HEK293T (cell line): ENCODE measurements around the gene ATG101.

ENCODE experiments used
- CTCF ChIA-PET: fragments of 350-600 bp; formaldehyde crosslinking; extraction: SDS; loops from one replicate; lab custom pipeline; 2021; ENCODE audit warnings: antibody characterized with exemption, inconsistent platforms; lab: Yijun Ruan, JAX
- POLR2A ChIA-PET: fragments of 350-600 bp; formaldehyde crosslinking; extraction: SDS; loops from one replicate; lab custom pipeline; 2020; ENCODE audit warnings: antibody characterized with exemption, inconsistent platforms; lab: Yijun Ruan, JAX
- DNase-seq: peaks from one replicate; pipeline ENCODE4 v3.0.0; 2012; ENCODE audit warnings: mixed read lengths; ENCODE audit errors: extremely low spot score
- ARNT ChIP-seq: fragments of 450-650 bp; IDR thresholded peaks from 2 replicates; pipeline ENCODE4 v1.6.1; 2017; ENCODE audit warnings: mild to moderate bottlenecking
- BHLHE40 ChIP-seq: fragments of 450-650 bp; IDR thresholded peaks from 2 replicates; pipeline ENCODE4 v1.6.1; 2016; ENCODE audit warnings: mild to moderate bottlenecking, moderate library complexity, borderline replicate concordance
- CTBP1 ChIP-seq: fragments of 450-650 bp; IDR thresholded peaks from 2 replicates; pipeline ENCODE4 v1.6.1; 2016; ENCODE audit warnings: borderline replicate concordance
- ELF4 ChIP-seq: fragments of 450-650 bp; IDR thresholded peaks from 2 replicates; pipeline ENCODE4 v1.6.1; 2017; ENCODE audit warnings: antibody characterized with exemption
- FOXA1 ChIP-seq: fragments of 450-650 bp; IDR thresholded peaks from 2 replicates; pipeline ENCODE4 v1.6.1; 2016; ENCODE audit warnings: mild to moderate bottlenecking
- FOXK2 ChIP-seq: fragments of 450-650 bp; IDR thresholded peaks from 2 replicates; pipeline ENCODE4 v1.6.1; 2016; ENCODE audit warnings: mild to moderate bottlenecking
- FOXM1 ChIP-seq: fragments of 450-650 bp; IDR thresholded peaks from 2 replicates; pipeline ENCODE4 v1.6.1; 2017; ENCODE audit warnings: mild to moderate bottlenecking, borderline replicate concordance
- HDGF ChIP-seq: fragments of 450-650 bp; IDR thresholded peaks from 2 replicates; pipeline ENCODE4 v1.6.1; 2017; ENCODE audit warnings: antibody characterized with exemption, borderline replicate concordance
- L3MBTL2 ChIP-seq: fragments of 450-650 bp; conservative IDR thresholded peaks from 2 replicates; pipeline ENCODE4 v1.6.1; 2016; ENCODE audit warnings: mild to moderate bottlenecking
- LEF1 ChIP-seq: fragments of 450-650 bp; IDR thresholded peaks from 2 replicates; pipeline ENCODE4 v1.6.1; 2017; ENCODE audit warnings: mild to moderate bottlenecking, borderline replicate concordance
- NFRKB ChIP-seq: fragments of 450-650 bp; IDR thresholded peaks from 2 replicates; pipeline ENCODE4 v1.6.1; 2016; ENCODE audit warnings: mild to moderate bottlenecking, moderate library complexity
- PKNOX1 ChIP-seq: fragments of 450-650 bp; IDR thresholded peaks from 2 replicates; pipeline ENCODE4 v1.6.1; 2016
- SP1 ChIP-seq: fragments of 450-650 bp; IDR thresholded peaks from 2 replicates; pipeline ENCODE4 v1.6.1; 2017
- SUZ12 ChIP-seq: fragments of 450-650 bp; IDR thresholded peaks from 2 replicates; pipeline ENCODE4 v1.6.1; 2016; ENCODE audit warnings: mild to moderate bottlenecking
- TARDBP ChIP-seq: fragments of 450-650 bp; IDR thresholded peaks from 2 replicates; pipeline ENCODE4 v1.6.1; 2016
- ZNF384 ChIP-seq: fragments of 450-650 bp; IDR thresholded peaks from 2 replicates; pipeline ENCODE4 v1.6.1; 2016

The ATG101 gene

GRCh38 chr12:52073531-52074381, 4.0 kb downstream of the ATG101 start:
- TF ChIP-seq ELF4 = no peak
- no peak for TF ChIP-seq BHLHE40
- TF ChIP-seq SP1 = no peak
- TF ChIP-seq NFRKB = no peak
- no peak for TF ChIP-seq ZNF384
- no peak for TF ChIP-seq FOXM1
- CTCF ChIA-PET = interaction anchor here (0.9 kb wide), 2 partner anchors 48 to 54 kb away, joined by 3 to 5 read pairs; no protein-coding TSS in a partner anchor
- DNase-seq = no peak
- POLR2A ChIA-PET = no interaction called here

GRCh38 chr12:52074971-52075724, 5.4 kb downstream of the ATG101 start:
- CTCF ChIA-PET = interaction anchor here (1.1 kb wide), 1 partner anchor 50 kb away, joined by 4 read pairs; no protein-coding TSS in a partner anchor
- POLR2A ChIA-PET = no interaction called here
- TF ChIP-seq FOXK2 (no peak), TARDBP (no peak), ZNF384 (no peak), HDGF (no peak), SP1 (no peak), PKNOX1 (no peak), SUZ12 (no peak), BHLHE40 (no peak)
- DNase-seq = no peak

- no peak for DNase-seq
- CTCF ChIA-PET = interaction anchor here (0.9 kb wide), 1 partner anchor 51 kb away, joined by 3 read pairs; no protein-coding TSS in a partner anchor
- POLR2A ChIA-PET = no interaction called here
- TF ChIP-seq SUZ12 = no peak
- TF ChIP-seq NFRKB = no peak
- no peak for TF ChIP-seq HDGF
- no peak for TF ChIP-seq BHLHE40
- no peak for TF ChIP-seq ARNT
- TF ChIP-seq LEF1 = no peak
- TF ChIP-seq FOXA1 = no peak
- no peak for TF ChIP-seq CTBP1
- TF ChIP-seq FOXK2 = no peak
- TF ChIP-seq ZNF384 = no peak
- no peak for TF ChIP-seq PKNOX1
- TF ChIP-seq ELF4 = no peak
- no peak for TF ChIP-seq FOXM1
- TF ChIP-seq L3MBTL2 = no peak
- TF ChIP-seq SP1 = no peak
- TF ChIP-seq TARDBP = no peak
Observed at GRCh38 chr12:52076811-52077210, 7.0 kb downstream of the ATG101 start.

GRCh38 chr12:52078276-52078675, 8.5 kb downstream of the ATG101 start:
- POLR2A ChIA-PET = interaction anchor here (1.1 kb wide), 1 partner anchor 55 kb away, joined by 3 read pairs; no protein-coding TSS in a partner anchor
- no peak for DNase-seq
- no peak for TF ChIP-seq ZNF384
- TF ChIP-seq FOXM1 = no peak
- no peak for TF ChIP-seq TARDBP
- TF ChIP-seq NFRKB = no peak
- TF ChIP-seq LEF1 = no peak
- TF ChIP-seq PKNOX1 = no peak
- no peak for TF ChIP-seq CTBP1
- TF ChIP-seq BHLHE40 = no peak
- TF ChIP-seq SP1 = no peak
- no peak for TF ChIP-seq FOXK2
- TF ChIP-seq SUZ12 = no peak
- no peak for TF ChIP-seq HDGF
- TF ChIP-seq ELF4 = no peak
- TF ChIP-seq ARNT = no peak
- CTCF ChIA-PET = interaction anchor here (0.9 kb wide), 1 partner anchor 55 kb away, joined by 3 read pairs; no protein-coding TSS in a partner anchor

- CTCF ChIA-PET = interaction anchor here (7.3 kb wide), 1 partner anchor 54 kb away, joined by 93 read pairs; no protein-coding TSS in a partner anchor
- POLR2A ChIA-PET = interaction anchor here (1.7 kb wide), 1 partner anchor 48 kb away, joined by 7 read pairs; no protein-coding TSS in a partner anchor
- no peak for DNase-seq
- TF ChIP-seq ZNF384 (no peak), CTBP1 (no peak), PKNOX1 (no peak), SUZ12 (no peak), LEF1 (no peak), L3MBTL2 (no peak)
Observed at GRCh38 chr12:52079576-52080402, 10.0 kb downstream of the ATG101 start, which contains the start of gene SMIM41. Gene SMIM41 (plus strand): TSS chr12:52079704. CDS start chr12:52079780, 76 bp downstream.
